AG04449 (cell line): ENCODE data around the gene LGALS3BP.

Experiments used
- CTCF ChIA-PET: fragments of 350-600 bp; formaldehyde crosslinking; extraction: SDS; loops from one replicate; lab custom pipeline; 2021; ENCODE audit warnings: antibody characterized with exemption; lab: Yijun Ruan, JAX
- POLR2A ChIA-PET: fragments of 400-600, 350-600 bp; formaldehyde crosslinking; extraction: SDS; loops from one replicate; lab custom pipeline; 2020; ENCODE audit warnings: antibody characterized with exemption, inconsistent platforms; lab: Yijun Ruan, JAX
- DNase-seq: peaks from one replicate; pipeline ENCODE4 v3.0.0-alpha.2; 2010; ENCODE audit warnings: low read depth, low spot score
- H3K4me3 ChIP-seq: 2 replicates; pipeline ENCODE4 v1.5.1; 2011; ENCODE audit warnings: low read depth, mild to moderate bottlenecking, control low read depth, low read length
- TF ChIP-seq, protein P1 (sequence below): IDR thresholded peaks from one replicate; pipeline ENCODE4 v1.5.1; 2011; ENCODE audit warnings: mild to moderate bottlenecking, moderate library complexity, low read length, control low read depth, inconsistent platforms; ENCODE audit not compliant: insufficient read depth; ENCODE audit errors: missing control alignments

The LGALS3BP gene

DNA sequence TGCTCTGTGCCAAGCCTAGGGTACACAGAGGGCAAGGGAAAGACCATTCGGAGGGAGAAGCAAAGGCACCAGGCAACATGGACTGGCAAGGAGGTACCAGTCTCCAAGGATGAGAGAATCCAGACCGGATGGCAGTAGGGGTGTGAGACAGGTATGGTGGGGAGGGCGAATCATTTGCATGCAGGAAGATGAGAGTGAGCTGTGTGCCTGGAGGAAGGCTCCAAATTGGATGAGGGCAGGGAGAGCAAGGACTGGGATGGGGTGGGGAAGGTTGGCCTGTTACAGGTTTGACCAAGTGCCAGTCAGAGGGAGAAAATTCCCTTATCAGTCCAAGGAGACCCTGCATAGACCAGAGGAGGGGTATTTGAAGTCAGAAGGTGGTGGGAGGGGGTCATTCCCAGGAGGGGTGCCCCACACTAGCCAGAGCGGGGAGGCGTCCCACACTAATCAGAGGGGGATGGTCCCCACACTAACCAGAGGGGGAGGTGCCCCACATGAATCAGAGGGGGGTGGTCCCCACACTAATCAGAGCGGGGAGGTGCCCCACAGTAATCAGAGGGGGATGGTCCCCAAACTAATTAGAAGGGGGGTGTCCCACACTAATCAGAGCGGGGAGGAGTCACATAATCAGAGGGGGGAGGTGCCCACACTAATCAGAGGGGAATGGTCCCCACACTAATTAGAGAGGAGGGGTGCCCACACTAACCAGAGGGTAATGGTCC lies 29.1 kb upstream of the LGALS3BP start:
- ChIA-PET CTCF (interaction anchor here (1.2 to 1.5 kb wide), 3 partner anchors 14 to 383 kb away, joined by 3 to 4 read pairs (median 3); no protein-coding TSS in a partner anchor), POLR2A (no interaction called here)
- TF ChIP-seq, protein P1, sequence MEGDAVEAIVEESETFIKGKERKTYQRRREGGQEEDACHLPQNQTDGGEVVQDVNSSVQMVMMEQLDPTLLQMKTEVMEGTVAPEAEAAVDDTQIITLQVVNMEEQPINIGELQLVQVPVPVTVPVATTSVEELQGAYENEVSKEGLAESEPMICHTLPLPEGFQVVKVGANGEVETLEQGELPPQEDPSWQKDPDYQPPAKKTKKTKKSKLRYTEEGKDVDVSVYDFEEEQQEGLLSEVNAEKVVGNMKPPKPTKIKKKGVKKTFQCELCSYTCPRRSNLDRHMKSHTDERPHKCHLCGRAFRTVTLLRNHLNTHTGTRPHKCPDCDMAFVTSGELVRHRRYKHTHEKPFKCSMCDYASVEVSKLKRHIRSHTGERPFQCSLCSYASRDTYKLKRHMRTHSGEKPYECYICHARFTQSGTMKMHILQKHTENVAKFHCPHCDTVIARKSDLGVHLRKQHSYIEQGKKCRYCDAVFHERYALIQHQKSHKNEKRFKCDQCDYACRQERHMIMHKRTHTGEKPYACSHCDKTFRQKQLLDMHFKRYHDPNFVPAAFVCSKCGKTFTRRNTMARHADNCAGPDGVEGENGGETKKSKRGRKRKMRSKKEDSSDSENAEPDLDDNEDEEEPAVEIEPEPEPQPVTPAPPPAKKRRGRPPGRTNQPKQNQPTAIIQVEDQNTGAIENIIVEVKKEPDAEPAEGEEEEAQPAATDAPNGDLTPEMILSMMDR: no peak
- peak overlapping the region; percentile 99 for H3K4me3 ChIP-seq
- no peak for DNase-seq

DNA sequence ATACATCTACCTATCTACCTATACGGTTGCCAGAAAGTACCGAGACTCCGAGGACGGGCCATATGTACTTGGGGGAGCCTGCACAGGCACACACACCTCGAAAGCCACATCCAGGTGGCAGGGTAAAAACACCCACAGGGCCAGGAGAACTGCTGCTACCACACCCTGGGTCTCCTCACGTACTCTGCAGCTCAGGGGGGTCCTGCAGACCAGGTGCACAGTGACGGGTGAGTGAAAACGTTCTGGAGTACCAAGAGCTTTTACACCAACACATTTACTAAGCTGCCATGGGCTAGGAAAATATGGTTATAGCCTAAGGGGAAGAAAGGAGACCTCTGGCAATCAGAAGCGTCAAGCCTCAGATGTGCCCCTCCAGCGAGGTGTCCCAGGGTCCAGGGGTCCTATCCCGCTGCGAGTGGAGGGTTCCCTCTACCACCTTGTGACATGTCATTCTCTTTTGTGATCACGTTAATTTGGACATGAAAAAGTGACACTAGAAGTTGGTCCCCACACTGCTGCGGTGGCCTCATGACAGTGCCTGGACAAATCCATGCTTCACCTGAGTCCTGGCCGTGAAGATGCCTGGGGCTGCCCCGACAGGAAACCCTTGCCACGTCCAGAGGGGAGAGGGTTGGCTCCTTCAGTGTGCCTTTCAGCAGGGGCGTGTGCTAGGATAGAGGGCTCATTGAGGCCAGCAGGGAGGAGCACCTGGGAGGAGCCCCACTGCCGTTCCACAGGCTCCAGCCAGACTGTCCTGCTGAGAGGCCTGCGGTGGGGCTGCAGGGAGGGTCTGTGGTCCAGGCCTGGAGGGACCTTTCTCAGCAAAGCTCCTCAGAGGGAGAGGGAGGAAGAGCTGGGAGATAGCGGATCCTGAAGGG lies 28.0 kb upstream of the LGALS3BP start:
- ChIA-PET CTCF (interaction anchor here (1.2 to 1.6 kb wide), 4 partner anchors 12 to 384 kb away, joined by 3 to 5 read pairs (median 4); no protein-coding TSS in a partner anchor), POLR2A (no interaction called here)
- TF ChIP-seq, protein P1: no peak
- peak overlapping the region; percentile 99 for H3K4me3 ChIP-seq
- no peak for DNase-seq

DNA sequence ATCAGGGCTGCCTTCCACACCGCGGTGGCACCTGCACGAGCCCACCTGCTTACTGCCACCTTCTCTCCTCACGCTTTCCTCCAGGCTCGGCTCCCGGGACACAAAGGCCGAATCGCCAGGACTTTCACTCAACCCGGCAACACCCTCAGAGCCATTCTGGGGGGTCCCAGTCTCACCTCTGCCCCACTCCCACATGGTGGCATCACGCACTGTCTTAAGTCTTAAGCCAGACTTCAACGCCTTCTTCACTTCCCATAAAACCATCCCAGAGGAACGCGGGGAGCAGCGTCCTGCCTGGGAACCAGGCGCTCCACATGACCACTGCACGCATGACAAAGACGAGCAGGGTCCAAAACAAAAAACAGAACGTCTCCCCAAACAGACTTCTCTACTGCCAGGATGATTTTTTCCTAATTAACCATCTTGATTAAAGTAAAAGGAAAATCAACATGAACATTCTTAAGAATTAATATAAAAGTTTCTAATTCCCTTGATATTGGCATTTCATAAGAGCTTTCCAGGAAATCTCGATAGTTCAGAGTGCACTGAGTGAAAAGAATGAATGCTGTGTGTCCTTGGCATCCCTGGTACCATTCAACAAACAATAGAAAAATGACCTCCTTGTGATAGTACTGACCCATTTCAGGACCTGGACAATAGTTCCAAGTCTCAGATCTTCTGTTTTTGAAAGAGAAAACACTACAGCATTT lies 27.2 kb upstream of the LGALS3BP start:
- CTCF ChIA-PET: interaction anchor here (1.6 kb wide), 1 partner anchor 11 kb away, joined by 5 read pairs; no protein-coding TSS in a partner anchor

DNA sequence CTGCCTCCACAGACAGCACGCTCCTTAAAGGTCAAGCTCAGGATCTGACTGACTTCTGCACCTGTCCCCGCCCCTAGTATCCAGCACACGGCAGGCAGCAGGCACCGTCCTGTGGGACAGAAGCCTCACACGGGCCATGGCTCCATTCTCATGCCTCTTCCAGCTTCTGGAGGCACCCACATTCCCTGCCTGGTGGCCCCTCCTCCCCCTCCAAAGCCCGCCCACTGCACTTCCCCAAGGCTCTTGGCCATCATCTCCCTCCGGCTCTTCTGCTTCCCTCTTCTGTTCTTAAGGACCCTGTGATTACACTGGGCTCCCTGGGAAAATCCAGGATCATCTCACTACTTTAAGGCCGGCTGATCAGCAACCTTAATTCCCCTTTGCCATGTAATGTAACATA lies 26.3 kb upstream of the LGALS3BP start:
- POLR2A ChIA-PET: no interaction called here
- no peak for DNase-seq
- TF ChIP-seq, protein P1: no peak
- CTCF ChIA-PET: interaction anchor here (1.4 kb wide), 1 partner anchor 13 kb away, joined by 6 read pairs; no protein-coding TSS in a partner anchor
- no peak overlapping the region for H3K4me3 ChIP-seq

More for the DNA sequence above, 27.2 kb upstream of the LGALS3BP start:
- no peak overlapping the region for H3K4me3 ChIP-seq
- POLR2A ChIA-PET: no interaction called here
- TF ChIP-seq, protein P1: no peak
- no peak for DNase-seq

DNA sequence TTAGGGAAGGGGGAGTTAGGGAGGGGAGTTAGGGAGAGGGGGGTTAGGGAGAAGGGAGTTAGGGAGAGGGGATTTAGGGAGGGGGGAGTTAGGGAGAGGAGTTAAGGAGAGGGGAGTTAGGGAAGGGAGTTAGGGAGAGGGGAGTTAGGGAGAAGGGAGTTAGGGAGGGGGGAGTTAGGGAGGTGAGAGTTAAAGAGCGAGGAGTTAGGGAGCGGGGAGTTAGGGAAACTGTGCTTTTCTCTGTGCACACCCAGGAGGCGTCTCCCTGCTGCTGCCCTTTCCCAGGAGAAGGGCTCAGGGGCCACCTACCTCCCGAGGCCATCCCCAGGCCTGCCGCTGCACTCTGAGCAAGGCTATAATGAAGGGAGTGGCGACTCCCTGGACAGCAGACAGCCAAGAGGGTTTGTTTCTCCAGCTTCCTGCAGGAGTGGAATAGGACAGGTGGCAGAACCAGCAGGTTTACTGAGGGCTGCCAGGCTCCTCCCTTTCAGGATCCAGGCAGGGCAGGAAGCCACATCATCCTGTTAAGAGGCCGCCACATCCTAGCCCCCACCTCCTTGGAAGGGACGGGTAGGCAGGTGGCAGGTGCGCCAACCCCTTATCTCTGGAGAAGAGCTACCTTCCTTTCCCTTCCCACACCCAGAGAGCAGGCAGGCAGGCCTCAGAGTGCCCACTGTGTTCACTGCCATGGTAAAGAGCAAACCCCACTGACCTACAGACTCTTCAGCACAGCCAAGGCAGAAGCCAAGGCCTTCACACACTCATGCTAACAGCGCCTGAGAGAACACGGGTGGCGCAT lies 25.5 kb upstream of the LGALS3BP start:
- DNase-seq: no peak
- no peak overlapping the region for H3K4me3 ChIP-seq
- CTCF ChIA-PET: interaction anchor here (1.4 kb wide), 1 partner anchor 12 kb away, joined by 6 read pairs; no protein-coding TSS in a partner anchor
- POLR2A ChIA-PET: no interaction called here
- TF ChIP-seq, protein P1: no peak
